C4-2B (cell line): Measurements from ENCODE around the gene SNX27.
A peak's percentile ranks its signal among the peaks of the same experiment; 100 is the strongest.

Source experiments
- H3K27ac ChIP-seq: fragments of 450-650 bp; 2 replicates; pipeline ENCODE4 v1.5.1; 2017
- ZFX ChIP-seq: fragments of 450-650 bp; IDR thresholded peaks from 2 replicates; pipeline ENCODE4 v1.6.1; 2017
- TF ChIP-seq, protein P1 (sequence below): fragments of 450-650 bp; conservative IDR thresholded peaks from 2 replicates; pipeline ENCODE4 v1.5.1; 2017; ENCODE audit warnings: mild to moderate bottlenecking

The SNX27 gene

DNA sequence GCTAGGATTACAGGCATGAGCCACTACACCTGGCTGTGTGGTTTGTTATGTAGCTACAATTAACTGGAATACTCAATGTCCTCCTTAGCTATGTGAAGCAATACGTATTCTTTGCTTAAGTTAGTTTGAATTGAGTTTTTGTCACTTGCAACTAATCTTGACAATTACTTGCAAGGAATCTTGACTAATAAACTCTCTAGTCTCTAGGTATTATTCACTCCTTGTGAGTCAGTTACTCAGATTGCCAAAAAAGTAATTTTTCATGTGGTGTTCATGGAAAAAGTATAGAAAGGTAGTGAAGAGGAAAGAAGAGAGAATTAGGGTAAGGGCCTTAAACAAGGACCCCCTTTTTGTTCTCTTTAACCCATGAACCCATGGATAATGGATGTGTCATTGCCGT, 7.6 kb upstream of the SNX27 start:
- TF ChIP-seq ZFX, result no peak
- TF ChIP-seq, protein P1, sequence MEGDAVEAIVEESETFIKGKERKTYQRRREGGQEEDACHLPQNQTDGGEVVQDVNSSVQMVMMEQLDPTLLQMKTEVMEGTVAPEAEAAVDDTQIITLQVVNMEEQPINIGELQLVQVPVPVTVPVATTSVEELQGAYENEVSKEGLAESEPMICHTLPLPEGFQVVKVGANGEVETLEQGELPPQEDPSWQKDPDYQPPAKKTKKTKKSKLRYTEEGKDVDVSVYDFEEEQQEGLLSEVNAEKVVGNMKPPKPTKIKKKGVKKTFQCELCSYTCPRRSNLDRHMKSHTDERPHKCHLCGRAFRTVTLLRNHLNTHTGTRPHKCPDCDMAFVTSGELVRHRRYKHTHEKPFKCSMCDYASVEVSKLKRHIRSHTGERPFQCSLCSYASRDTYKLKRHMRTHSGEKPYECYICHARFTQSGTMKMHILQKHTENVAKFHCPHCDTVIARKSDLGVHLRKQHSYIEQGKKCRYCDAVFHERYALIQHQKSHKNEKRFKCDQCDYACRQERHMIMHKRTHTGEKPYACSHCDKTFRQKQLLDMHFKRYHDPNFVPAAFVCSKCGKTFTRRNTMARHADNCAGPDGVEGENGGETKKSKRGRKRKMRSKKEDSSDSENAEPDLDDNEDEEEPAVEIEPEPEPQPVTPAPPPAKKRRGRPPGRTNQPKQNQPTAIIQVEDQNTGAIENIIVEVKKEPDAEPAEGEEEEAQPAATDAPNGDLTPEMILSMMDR, result no peak
- H3K27ac ChIP-seq, result no peak overlapping the region

DNA sequence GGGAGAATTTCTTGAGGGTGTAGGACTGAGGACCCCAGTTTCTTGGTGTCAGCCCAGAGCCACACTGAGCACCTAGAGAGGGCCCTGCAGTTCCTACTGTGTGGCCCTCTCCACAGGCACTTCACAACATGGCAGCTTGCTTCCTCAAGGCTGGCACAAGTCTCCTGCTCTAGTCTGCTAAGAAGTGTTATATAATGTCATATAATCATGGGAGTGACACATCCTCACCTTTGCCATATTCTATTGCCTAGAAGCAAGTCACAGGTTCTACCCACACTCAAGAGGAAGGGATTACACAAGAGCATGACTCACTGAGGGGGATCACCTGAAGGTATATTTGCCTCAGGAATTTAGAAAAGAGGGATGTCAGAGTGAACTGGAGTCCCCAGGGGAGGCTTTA, 5.5 kb upstream of the SNX27 start:
- no peak overlapping the region for H3K27ac ChIP-seq
- TF ChIP-seq ZFX, result no peak
- TF ChIP-seq, protein P1, result no peak

DNA sequence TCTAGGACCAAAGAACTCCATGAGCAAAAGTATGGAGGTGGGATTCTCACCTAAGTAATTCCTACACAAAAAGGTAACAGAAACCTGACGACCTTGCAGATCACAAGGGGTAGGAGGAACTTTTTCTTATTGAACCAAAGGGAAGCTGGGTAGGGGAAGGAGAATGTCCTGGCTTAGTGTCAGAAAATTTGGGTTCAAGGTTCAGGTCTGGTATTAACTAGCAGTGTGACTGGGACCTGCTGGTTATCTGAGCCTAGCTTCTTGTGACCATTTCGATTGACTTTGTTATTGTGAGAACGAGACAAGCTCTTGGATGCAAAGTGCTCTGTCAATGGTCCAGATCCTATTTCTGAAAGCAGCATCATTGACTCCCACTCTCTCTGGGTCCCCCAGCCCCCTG, 5.0 kb upstream of the SNX27 start:
- no peak overlapping the region for H3K27ac ChIP-seq
- TF ChIP-seq ZFX, result no peak
- TF ChIP-seq, protein P1, result no peak

DNA sequence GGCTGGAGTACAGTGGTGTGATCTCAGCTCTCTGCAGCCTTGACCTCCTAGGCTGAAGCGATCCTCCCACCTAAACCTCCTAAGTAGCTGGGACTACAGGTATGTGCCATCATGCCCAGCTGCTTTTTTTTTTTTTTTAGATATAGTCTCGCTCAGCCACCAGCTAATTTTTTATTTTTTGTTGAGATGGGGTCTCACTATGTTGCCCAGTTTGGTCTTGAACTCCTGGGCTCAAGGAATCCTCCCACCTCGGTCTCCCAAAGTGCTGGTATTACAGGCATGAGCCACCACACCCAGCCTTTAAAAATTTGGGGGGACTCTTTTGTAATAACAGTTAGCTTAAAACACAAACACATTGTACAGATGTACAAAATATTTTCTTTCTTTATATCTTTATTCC, 1.7 kb upstream of the SNX27 start:
- TF ChIP-seq, protein P1, result no peak
- no peak for TF ChIP-seq ZFX
- no peak overlapping the region for H3K27ac ChIP-seq

DNA sequence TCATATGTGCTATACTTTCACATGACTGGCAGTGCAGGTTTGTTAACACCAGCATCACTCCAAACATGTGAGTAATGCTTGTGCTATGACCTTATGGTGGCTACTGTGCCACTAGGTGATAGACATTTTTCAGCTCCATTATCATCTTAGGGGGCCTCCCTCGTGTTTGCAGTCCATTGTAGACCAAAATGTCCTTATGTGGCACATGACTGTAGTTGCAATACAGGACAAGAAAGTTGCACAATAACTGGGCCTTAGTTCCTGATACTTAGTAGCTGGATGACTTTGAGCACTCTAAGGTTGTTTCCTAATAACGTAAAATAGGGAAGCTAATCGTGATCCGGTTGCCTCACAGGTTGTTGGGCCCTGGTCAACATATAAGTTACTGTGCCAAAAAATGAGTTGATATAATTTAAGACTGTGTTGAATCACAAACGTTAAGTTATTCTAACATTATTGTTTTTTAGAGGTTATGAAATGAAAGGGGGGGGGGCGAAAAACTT, 511 bp upstream of the SNX27 start:
- no peak for TF ChIP-seq ZFX
- TF ChIP-seq, protein P1, result no peak
- H3K27ac ChIP-seq, result peak overlapping the region; percentile 92; the same call in 1 of the 2 replicates

DNA sequence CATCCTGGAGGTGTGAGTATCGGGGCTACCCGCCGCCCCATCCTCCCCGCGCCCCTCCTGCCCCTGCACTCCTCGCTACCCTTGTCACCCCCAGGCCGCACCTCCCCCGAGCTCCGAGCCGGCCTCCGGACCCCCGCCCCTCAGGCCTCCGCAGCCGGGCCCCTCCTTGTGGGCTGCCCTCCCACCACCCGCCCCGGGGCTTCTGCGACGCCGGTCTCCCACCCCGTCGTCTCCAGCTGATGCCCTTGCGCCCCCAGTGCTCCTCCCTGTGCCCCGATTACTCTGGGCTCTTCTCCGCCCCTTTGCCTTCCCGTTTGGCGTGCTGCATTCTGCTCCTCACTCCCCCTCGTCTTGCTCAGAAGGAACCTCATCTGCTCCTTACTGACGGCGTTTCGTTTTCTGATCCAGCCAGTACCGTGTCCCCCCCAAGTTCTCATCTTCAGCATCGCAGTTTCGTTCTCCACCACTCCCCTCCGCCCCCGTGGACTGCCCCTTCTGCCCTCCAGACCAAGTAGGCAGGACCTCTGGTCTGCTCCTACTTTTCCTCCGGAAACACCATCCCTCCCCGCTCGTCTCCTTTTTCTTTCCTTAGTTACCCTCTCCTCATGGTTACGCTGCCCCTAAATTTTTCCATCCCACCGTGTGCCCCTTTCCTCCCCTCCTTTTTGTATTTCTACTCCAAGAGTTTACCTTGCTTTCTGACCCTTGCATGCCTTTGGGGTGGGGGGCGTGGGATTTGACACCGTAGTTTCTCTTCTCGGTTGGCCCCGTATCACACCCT, 841 bp downstream of the SNX27 start:
- TF ChIP-seq, protein P1, result no peak
- TF ChIP-seq ZFX, result no peak
- H3K27ac ChIP-seq, result peak overlapping the region; percentile 92

DNA sequence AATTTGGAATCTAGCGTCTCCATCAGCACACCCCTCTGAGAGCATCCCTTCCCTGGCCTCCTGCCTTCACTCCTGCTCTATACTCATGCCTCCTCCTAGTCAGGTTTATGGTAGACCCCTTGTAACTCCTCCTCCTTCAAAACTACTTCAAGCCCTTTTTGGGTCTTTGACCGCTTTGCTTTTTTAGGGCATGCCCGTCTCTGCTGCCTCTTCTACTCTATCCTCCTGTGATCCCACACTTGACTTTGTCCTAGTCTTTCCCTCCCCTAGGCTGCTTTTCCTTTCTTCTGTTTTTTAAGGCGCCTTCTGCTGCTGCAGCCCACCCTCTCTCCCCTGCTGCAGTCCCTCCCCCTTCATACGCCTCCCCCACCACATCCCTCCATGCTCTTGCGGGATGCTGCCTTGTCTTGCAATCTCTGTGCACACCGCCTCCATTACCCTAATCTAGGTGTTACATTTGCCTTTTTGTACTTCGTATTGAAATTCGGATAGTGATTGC, 1.5 kb downstream of the SNX27 start:
- TF ChIP-seq ZFX, result no peak
- TF ChIP-seq, protein P1, result no peak
- no peak overlapping the region for H3K27ac ChIP-seq
